Astrocyte (in vitro differentiated cells and primary cell): Measurements from ENCODE around the gene OXSR1.

Experiments used
- CTCF ChIP-seq: IDR thresholded peaks from 2 replicates; pipeline ENCODE4 v1.5.1; 2011; ENCODE audit warnings: low read depth, mild to moderate bottlenecking, inconsistent platforms, low read length, moderate library complexity; ENCODE audit not compliant: insufficient read depth
- EZH2 ChIP-seq: IDR thresholded peaks from 2 replicates; pipeline ENCODE4 v1.6.1; 2012; ENCODE audit warnings: mild to moderate bottlenecking, low read length, inconsistent platforms; ENCODE audit not compliant: insufficient read depth

- no peak for TF ChIP-seq CTCF
- no peak for TF ChIP-seq EZH2
Measured at GRCh38 chr3:38250198-38250597, 84.9 kb downstream of the OXSR1 start.
